Mesodermal cell (in vitro differentiated cells): ENCODE data around the gene APBB1. TPM values are rescaled to one million over a fixed set of nuclear protein-coding genes. Genes with fewer than 3 reads are reported as not detected.

Experiments used
- H3K27ac ChIP-seq: 2 replicates; pipeline ENCODE4 v1.7.0; 2013; ENCODE audit warnings: mild to moderate bottlenecking, low read depth, low read length, moderate library complexity; ENCODE audit not compliant: severe bottlenecking
- H3K36me3 ChIP-seq: 2 replicates; pipeline ENCODE4 v1.7.1; 2013; ENCODE audit warnings: mild to moderate bottlenecking, low read length, moderate library complexity; ENCODE audit not compliant: control insufficient read depth, insufficient read depth
- H3K4me1 ChIP-seq: one replicate; pipeline ENCODE4 v1.7.1; 2013; ENCODE audit warnings: mild to moderate bottlenecking, low read length; ENCODE audit not compliant: insufficient read depth, control insufficient read depth, poor library complexity, severe bottlenecking
- H3K4me3 ChIP-seq: 2 replicates; pipeline ENCODE4 v1.7.0; 2013; ENCODE audit warnings: low read length, control low read depth, mild to moderate bottlenecking; ENCODE audit not compliant: insufficient read depth, poor library complexity, severe bottlenecking; ENCODE audit errors: extremely low read depth
- H3K9me3 ChIP-seq: 2 replicates; pipeline ENCODE4 v1.7.1; 2013; ENCODE audit warnings: mild to moderate bottlenecking, low read length, moderate library complexity; ENCODE audit not compliant: control insufficient read depth
- WGBS, 2 experiments: methylation state at CpG; one replicate each; pipeline ENCODE4 v1.1.5; 2013; ENCODE audit warnings: missing lambda C conversion rate in 2 of 2; ENCODE audit not compliant: insufficient coverage in 2 of 2; 5-methylcytosine and 5-hydroxymethylcytosine counted together
- polyA plus RNA-seq, 2 experiments: library from polyadenylated mRNA; stranded (reverse); fragments of 50-300 nt; gene quantifications; one replicate each; pipeline ENCODE4 v1.2.3, GENCODE V29; 2013

Gene APBB1
- polyA plus RNA-seq (2013, experiment 1 of 2) = 58.2 TPM
- 54.6 TPM for polyA plus RNA-seq (2013, experiment 2 of 2)

GRCh38 chr11:6419009-6419631, at the start of gene APBB1:
Gene APBB1, minus strand, starts transcription at chr11:6419094. Its CDS starts 7,747 bp downstream, at chr11:6411347.
- no peak within 1 kb of the TSS for H3K27ac ChIP-seq
- no peaks in the 10 kb centered on the region for H3K36me3 ChIP-seq
- 0 to 2% methylated on average over 37 to 45 of the region's 75 CpGs for WGBS, 2 experiments

GRCh38 chr11:6459099-6459450, 40.2 kb upstream of the APBB1 start:
- H3K4me1 ChIP-seq = no peaks in the 10 kb centered on the region
- no peak overlapping the region for H3K27ac ChIP-seq
- peaks cover 61% of the 10 kb centered on the region for H3K36me3 ChIP-seq
- no peaks in the 10 kb centered on the region for H3K9me3 ChIP-seq
- WGBS, 2 experiments = no CpG with 5 or more reads among the region's 1 CpG
- H3K4me3 ChIP-seq = no peak overlapping the region

More at GRCh38 chr11:6419009-6419631, at the start of gene APBB1:
- Histone ChIP-seq H3K4me1 (peaks cover 11% of the 10 kb centered on the region), H3K9me3 (no peaks in the 10 kb centered on the region), H3K4me3 (peak within 1 kb of the TSS; percentile 82)

DNA sequence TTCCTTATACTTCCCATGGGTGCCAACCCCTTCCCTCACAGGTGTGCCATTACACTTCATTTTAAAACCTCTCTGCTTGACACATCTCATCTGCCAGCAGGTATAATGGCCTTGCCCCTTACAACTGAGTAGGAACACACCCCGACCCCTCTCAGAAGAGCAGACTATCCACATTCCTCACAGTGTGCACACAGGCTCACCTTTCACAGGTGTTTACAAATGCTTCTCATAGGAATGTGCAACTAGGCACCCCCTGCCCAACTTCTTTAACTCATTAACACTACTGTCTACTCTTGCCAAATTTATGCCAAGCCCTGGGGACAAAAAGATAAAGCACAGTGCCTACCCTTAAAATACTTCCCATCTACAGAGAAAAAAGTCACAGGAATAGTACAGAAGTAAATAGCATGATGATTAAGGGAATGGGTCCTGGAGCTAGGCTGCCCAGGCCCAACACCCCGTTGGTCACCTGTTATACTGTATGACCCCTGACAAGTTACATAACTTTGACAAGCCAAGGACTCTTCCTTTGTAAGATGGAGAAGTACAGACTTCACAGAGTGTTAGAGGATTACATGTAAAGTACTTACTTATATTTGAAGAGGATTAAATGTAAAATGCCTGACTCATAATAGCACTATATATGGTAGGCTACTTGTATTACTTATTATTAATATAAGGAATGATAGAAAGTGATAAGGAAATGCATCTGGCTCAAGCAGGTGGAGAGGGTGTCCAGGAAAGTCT, 39.6 kb upstream of the APBB1 start:
- Histone ChIP-seq H3K27ac (no peak overlapping the region), H3K4me3 (no peak overlapping the region), H3K4me1 (no peaks in the 10 kb centered on the region), H3K36me3 (peaks cover 61% of the 10 kb centered on the region), H3K9me3 (no peaks in the 10 kb centered on the region)
- 90 to 100% methylated on average over 1 of the region's 2 CpGs for WGBS, 2 experiments

GRCh38 chr11:6457581-6458320, 38.9 kb upstream of the APBB1 start:
- Histone ChIP-seq H3K27ac (no peak overlapping the region), H3K36me3 (peaks cover 61% of the 10 kb centered on the region), H3K9me3 (no peaks in the 10 kb centered on the region), H3K4me1 (no peaks in the 10 kb centered on the region), H3K4me3 (no peak overlapping the region)
- 94 to 97% methylated on average over 22 to 23 of the region's 26 CpGs for WGBS, 2 experiments

- no peak overlapping the region for H3K27ac ChIP-seq
- H3K4me1 ChIP-seq = no peaks in the 10 kb centered on the region
- no peaks in the 10 kb centered on the region for H3K9me3 ChIP-seq
- H3K4me3 ChIP-seq = no peak overlapping the region
- 98% methylated on average over 56 of the region's 56 CpGs for WGBS, 2 experiments
- peaks cover 66% of the 10 kb centered on the region for H3K36me3 ChIP-seq
These were observed 37.6 kb upstream of the APBB1 start for GRCh38 chr11:6456361-6457073.

DNA sequence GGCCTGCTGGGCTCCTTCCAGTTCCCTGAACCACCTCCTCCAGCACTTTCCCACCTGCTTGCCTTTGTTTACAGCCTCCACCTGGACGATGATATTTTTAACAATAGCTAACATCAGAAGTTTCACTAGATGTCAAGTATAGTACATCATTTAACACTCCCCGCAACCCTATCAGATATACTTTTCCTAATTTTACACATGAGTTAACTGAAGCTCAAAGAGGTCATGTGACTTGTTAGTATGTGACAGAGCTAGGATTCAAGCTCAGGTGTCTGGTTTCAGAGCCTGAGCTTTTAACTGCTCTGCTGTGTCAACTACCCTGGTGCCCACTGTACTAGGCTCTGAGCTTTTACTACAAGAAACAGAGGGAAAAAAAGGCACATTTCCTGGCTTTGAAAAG, 36.2 kb upstream of the APBB1 start:
- Histone ChIP-seq H3K4me1 (no peaks in the 10 kb centered on the region), H3K4me3 (no peak overlapping the region), H3K36me3 (peaks cover 77% of the 10 kb centered on the region), H3K27ac (no peak overlapping the region), H3K9me3 (no peaks in the 10 kb centered on the region)
- 100% methylated on average over 1 of the region's 2 CpGs; no CpG with 5 or more reads in 1 of the 2 experiments for WGBS, 2 experiments

DNA sequence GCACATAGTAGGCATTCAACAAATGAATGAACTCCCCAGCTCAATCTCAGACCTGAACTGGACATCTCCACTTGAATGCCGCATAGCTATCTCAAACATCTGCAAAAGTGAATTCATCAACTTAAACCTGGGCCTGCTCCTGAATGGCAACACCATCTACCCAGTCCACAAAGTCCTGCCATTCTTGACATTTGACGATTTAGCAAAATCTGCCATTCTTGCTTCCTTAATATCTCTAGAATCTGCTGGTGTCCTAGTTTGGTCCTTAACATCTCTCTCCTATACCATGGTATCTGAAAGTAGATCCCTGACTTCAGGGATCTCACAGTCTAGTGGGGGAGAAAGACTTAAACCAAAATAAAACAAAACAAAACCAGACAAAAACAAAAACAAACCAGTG, 34.3 kb upstream of the APBB1 start:
- WGBS, 2 experiments = 96 to 100% methylated on average over 2 of the region's 2 CpGs
- Histone ChIP-seq H3K4me3 (no peak overlapping the region), H3K4me1 (no peaks in the 10 kb centered on the region), H3K9me3 (no peaks in the 10 kb centered on the region), H3K27ac (no peak overlapping the region), H3K36me3 (peaks cover 80% of the 10 kb centered on the region)

DNA sequence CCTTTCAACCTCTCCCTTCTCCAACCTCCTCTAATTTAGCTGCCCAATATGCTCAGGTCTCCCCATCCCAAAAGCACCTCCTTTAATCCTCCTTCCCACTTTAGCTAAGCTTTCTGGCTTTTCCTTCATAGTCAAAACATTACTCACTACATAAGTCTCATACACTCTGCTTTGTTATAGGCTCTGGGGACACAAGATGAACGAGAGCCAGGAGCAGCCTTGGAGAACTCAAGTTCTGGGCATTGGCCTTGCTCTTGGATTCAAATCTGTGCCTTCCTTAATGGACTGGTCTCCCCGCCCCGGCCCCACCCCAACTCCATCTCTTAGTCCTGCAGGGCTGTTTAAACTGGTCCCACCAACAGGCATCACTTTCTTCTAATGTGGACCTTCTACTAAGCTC, 33.3 kb upstream of the APBB1 start:
- H3K36me3 ChIP-seq = peaks cover 82% of the 10 kb centered on the region
- H3K4me3 ChIP-seq = no peak overlapping the region
- H3K4me1 ChIP-seq = no peaks in the 10 kb centered on the region
- 85 to 100% methylated on average over 3 of the region's 3 CpGs for WGBS, 2 experiments
- H3K9me3 ChIP-seq = no peaks in the 10 kb centered on the region
- H3K27ac ChIP-seq = no peak overlapping the region

- WGBS, 2 experiments = no CpG with 5 or more reads among the region's 3 CpGs
- H3K4me3 ChIP-seq = no peak overlapping the region
- no peaks in the 10 kb centered on the region for H3K9me3 ChIP-seq
- H3K27ac ChIP-seq = no peak overlapping the region
- H3K4me1 ChIP-seq = no peaks in the 10 kb centered on the region
- H3K36me3 ChIP-seq = peaks cover 51% of the 10 kb centered on the region
These were observed 29.7 kb upstream of the APBB1 start for GRCh38 chr11:6448574-6448973.

GRCh38 chr11:6443269-6444003, 24.5 kb upstream of the APBB1 start:
- peaks cover 8% of the 10 kb centered on the region for H3K4me1 ChIP-seq
- WGBS, 2 experiments = 33 to 50% methylated on average over 3 to 4 of the region's 5 CpGs
- no peak overlapping the region for H3K27ac ChIP-seq
- peaks cover 9% of the 10 kb centered on the region for H3K36me3 ChIP-seq
- no peaks in the 10 kb centered on the region for H3K9me3 ChIP-seq
- no peak overlapping the region for H3K4me3 ChIP-seq
